ENCODE measurements around the gene MBP.
"Not testable (repeated sequence)": the region's sequence is repeated elsewhere in the genome, so short reads cannot be mapped to it uniquely, and the experiment has no call there.

Gene MBP

GRCh38 chr18:76959605-76960004 is 173.0 kb downstream of the MBP start:
- no peak for DNase-seq

DNA sequence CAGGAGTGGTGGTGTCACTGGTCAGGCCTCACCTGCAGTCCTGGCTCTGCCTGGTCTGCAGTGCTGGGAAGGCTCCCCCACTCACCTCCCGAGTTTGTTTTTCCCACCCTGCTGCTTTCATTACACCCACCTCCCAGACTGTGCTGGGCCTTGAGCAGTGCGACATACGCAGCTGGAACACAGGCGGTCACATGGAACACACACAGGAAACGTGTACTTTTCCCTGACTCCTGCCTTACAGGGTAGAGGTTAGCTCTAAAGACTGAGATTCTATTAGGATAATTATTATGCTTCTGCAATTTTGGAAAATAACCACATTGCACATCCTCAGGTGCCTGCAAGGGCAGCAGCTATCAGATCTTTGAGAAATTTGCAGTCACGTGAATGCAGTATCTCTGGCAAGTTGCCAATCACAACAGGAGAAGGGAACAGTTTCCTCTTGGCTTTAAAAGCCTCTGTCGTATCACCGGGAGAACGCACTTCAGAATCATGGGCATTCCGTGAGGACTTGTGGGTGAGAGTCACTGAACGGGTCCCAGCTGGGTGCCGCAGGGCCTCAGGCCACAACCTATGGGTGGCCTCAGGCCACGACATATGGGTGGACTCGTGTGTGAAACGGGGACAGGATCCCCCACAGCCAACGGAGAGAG is 173.8 kb downstream of the MBP start:
- DNase-seq: no peak

- no peak for DNase-seq
Measured at GRCh38 chr18:76957384-76958355, 174.9 kb downstream of the MBP start.

GRCh38 chr18:76956648-76957047 is 175.9 kb downstream of the MBP start:
- no peak for DNase-seq

DNA sequence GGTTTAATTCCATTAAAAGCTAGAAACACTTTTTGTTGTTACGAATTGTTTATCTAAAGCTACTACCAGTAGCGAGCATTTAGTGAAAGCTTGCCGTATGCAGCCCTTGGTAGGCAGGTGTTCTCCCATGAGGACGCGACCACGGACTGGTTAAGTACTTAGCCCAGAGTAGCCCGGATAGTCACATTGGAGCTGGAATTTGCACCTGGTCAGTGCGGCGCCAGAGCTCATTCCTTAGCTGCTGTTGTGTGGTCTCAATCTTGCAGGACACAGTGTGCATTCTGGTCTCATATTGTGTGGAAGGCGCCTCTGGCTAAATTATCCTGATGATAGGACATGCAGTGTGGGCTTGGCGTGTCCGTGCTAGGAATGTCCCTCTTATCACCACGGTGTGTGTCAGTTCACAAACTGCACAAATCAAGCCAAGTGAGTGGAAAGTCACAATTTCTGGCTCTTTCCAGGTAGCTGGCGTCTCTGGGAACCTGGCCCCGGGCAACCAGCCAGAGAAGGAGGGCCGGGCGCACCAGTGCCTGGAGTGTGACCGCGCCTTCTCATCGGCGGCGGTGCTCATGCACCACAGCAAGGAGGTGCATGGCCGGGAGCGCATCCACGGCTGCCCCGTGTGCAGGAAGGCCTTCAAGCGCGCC is 176.9 kb downstream of the MBP start:
- DNase-seq: no peak

- DNase-seq: no peak
Measured at GRCh38 chr18:76953583-76954233, 178.9 kb downstream of the MBP start.

- no peak for DNase-seq
Measured at GRCh38 chr18:76953156-76953555, 179.4 kb downstream of the MBP start.

GRCh38 chr18:76952747-76953146 is 179.8 kb downstream of the MBP start:
- no peak for DNase-seq

GRCh38 chr18:76951456-76952247 is 180.9 kb downstream of the MBP start:
- no peak for DNase-seq

DNA sequence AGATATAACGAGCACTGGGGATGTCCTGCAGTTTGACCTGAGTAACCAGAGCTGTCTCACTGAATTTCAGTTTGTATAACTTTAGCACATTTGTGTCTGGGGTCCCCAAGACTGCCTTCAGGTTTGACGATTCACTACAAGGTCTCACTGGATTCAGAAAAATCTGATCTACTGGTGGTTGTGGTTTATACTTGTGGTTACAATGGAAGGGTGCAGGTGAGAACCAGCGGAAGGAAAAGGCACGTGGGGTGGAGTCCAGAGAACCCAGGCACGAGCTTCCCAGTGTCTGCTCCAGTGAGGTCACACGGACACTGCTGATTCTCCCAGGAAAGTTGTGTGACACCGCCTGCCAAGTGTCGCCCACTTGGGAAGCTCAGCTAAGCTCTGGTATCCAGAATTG is 184.2 kb downstream of the MBP start:
- no peak for DNase-seq

- not testable (repeated sequence) for DNase-seq
Measured at GRCh38 chr18:76944346-76944745, 188.2 kb downstream of the MBP start.

DNA sequence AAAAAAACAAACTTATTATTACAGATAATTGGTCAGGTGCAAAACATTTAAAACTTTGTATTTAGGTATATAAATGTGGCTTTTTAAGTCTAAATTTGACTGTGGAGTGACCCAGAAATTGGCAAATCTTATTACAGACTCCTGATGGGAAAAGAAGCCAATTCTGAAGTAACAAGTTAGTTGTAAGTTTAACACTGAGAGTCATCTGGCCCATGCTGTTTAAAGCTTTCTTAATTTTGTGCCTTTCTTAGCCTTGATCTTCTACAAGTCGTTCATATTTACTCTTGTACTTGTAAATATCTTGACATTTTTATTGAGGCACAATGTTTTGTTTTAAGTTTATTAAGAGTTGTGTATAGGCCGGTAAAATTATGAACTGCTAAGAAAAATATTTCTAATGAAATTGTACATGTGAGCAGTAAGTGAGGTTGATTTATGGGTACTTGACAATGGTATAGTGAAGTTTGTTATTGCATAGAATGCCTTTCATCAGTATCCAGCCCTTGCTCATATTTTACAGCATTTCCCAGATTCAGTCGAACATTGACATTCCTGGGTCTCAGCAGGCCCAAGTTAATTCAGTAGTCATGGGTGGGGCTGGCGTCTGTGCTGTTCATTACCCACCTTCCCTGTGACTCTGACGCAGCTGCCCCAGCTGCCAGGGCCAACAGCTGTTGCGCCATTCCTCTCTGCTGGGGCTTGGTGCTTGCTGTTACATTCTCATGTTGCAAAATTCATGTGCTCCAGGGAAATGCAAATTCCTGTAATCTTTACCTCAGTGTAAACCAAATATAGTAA is 188.8 kb downstream of the MBP start:
- DNase-seq: no peak

GRCh38 chr18:76941284-76941683 is 191.3 kb downstream of the MBP start:
- DNase-seq: no peak

GRCh38 chr18:76938619-76939018 is 194.0 kb downstream of the MBP start:
- DNase-seq: no peak

DNA sequence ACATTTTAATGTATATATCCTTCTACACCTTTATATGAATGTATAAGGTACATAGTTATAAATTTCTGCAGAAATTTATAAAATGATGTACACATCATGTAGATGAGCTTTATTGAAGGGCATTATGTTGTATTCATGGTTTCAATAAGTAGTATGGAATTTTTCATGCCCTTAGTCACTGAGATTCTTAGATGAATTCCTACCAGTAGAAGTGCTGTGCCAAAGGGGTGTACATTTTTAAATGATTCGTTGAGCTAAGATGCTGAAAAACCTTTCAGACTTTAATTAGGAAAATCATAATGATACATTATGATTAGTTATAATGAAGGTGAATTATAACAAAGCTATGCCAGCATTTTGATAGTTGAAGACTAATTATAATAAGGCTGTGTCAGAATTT is 195.0 kb downstream of the MBP start:
- no peak for DNase-seq

DNA sequence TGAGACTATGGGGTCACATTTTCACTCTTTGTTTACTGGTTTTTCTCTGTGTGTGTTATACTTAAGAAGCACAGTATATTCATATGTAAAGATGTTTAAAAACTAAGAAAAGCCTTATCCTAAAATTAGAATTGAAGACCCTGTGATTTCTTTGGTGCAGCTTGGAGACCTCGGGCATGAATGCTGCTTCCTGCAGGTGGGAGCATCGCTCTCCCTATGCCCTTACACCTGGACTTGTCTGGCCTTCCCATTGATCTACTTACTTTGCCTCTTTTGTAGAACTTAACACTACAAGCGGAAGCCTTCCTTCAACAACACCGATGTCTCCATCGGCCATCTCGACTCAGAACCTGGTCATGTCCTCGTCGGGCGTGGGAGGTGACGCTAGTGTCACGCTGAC is 195.7 kb downstream of the MBP start:
- DNase-seq: no peak

GRCh38 chr18:76935722-76936337 is 196.8 kb downstream of the MBP start:
- DNase-seq: no peak

GRCh38 chr18:76932026-76932819 is 200.4 kb downstream of the MBP start:
- DNase-seq: no peak

DNA sequence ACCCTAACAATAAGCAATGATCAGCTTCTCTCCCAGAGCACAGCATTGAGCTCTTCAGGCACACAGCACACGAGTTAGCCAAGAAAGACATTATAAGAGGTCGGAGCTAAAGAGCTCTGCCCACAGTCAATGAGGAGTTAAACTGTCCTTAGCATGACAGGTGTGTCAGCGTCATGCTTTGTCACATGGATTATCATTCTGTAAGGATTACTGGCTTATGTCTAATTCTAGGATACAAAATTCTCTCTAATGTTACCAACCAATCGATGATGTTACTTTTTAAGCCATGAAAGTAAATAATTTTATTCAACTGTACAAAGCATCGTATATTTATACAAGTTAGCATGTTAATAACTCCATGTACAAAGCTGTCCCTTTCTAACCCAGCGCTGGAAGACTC is 201.4 kb downstream of the MBP start:
- DNase-seq: no peak

All from NCI-H226 (cell line).